Measurements from ENCODE around the gene ATP8B1. TPM values are rescaled to one million over a fixed set of nuclear protein-coding genes. Genes with fewer than 3 reads are reported as not detected.

Gene ATP8B1
- total and polyA plus RNA-seq, 8 donors: 14.4 to 189 (median 53.3) TPM

DNA sequence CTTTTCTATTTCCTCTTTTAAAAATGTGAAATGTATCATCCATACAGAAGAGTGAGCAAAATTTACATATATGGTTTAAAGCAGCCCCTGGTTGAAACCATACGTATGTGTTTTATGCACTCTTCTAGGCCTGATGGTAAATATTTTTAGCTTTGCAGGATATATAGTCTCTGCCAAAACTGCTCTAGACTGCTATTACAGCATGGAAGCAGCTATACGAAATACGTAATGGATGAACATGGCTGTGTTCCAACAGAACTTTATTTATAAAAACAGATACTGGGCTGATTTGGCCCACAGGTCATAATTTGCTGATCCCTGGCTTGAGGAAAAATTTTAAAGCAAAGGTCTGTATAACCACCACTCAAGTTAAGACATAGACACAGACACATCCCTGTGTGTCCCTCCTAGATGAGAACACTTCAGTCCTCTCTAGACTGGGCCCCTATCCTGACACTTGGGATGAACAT is 42.5 kb upstream of the ATP8B1 start:
- peaks cover 0 to 4% (median 0%) of the 10 kb centered on the region in 4 donors for H3K9me3 ChIP-seq
- TF ChIP-seq POLR2A (IDR thresholded peaks at IDR 0.05) (no peak), POLR2AphosphoS5 (IDR thresholded peaks at IDR 0.05) (no peak), CTCF (IDR thresholded peaks at IDR 0.05) (no peak), EP300 (IDR thresholded peaks at IDR 0.05) (no peak)
- no peaks in the 10 kb centered on the region for H3K36me3 ChIP-seq
- peaks cover 0 to 16% (median 5%) of the 10 kb centered on the region in 4 donors for H3K4me1 ChIP-seq
- DNase-seq: peak in 1 of 2 donors; percentile 41
- H3K27ac ChIP-seq: peak overlapping the region in 4 of 5 donors; percentile 60 to 70 (median 64)
- 39 to 60% (median 50%) methylated on average over 3 of the region's 3 CpGs for WGBS, 5 donors
- no peaks in the 10 kb centered on the region for H3K27me3 ChIP-seq
- intact Hi-C loops (cut with DNase I; ENCODE audit: low total_unique reads): no loop called here
- H3K4me3 ChIP-seq: no peak overlapping the region

DNA sequence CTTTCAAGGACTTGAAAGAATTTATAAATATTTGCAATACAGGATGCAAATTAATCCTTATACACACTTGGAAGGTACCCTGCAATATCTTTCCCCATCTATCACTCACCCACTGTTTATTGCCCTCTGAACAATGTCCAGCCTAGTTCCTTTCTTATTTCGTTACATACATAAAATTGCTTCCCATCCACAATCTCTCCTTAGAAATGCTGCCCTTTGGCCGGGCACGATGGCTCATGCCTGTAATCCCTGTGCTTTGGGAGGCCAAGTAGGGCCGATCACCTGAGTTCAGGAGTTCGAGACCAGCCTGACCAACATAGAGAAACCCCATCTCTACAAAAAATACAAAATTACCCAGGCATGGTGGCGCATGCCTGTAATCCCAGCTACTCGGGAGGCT is 41.2 kb upstream of the ATP8B1 start:
- WGBS, 5 donors: 84 to 94% (median 91%) methylated on average over 7 of the region's 7 CpGs
- TF ChIP-seq POLR2A (IDR thresholded peaks at IDR 0.05): no peak
- no peak for TF ChIP-seq EP300 (IDR thresholded peaks at IDR 0.05)
- no peak for TF ChIP-seq POLR2AphosphoS5 (IDR thresholded peaks at IDR 0.05)
- no peak for TF ChIP-seq CTCF (IDR thresholded peaks at IDR 0.05)
- H3K36me3 ChIP-seq: no peaks in the 10 kb centered on the region
- DNase-seq: no peak
- H3K9me3 ChIP-seq: no peaks in the 10 kb centered on the region
- intact Hi-C loops (cut with DNase I; ENCODE audit: low total_unique reads): no loop called here
- no peaks in the 10 kb centered on the region for H3K27me3 ChIP-seq
- H3K4me1 ChIP-seq: peaks cover 0 to 16% (median 5%) of the 10 kb centered on the region in 4 donors
- no peak overlapping the region for H3K4me3 ChIP-seq
- no peak overlapping the region for H3K27ac ChIP-seq

GRCh38 chr18:57843386-57843785 is 40.3 kb upstream of the ATP8B1 start:
- intact Hi-C loops (cut with DNase I; ENCODE audit: low total_unique reads): no loop called here
- no peak overlapping the region for H3K4me3 ChIP-seq
- H3K36me3 ChIP-seq: no peaks in the 10 kb centered on the region
- H3K9me3 ChIP-seq: no peaks in the 10 kb centered on the region
- H3K4me1 ChIP-seq: peaks cover 0 to 16% (median 5%) of the 10 kb centered on the region in 4 donors
- H3K27me3 ChIP-seq: no peaks in the 10 kb centered on the region
- WGBS, 5 donors: 77 to 86% (median 84%) methylated on average over 5 of the region's 5 CpGs
- H3K27ac ChIP-seq: no peak overlapping the region
- peak in 1 of 2 donors; percentile 26 for DNase-seq
- TF ChIP-seq EP300 (IDR thresholded peaks at IDR 0.05) (no peak), POLR2AphosphoS5 (IDR thresholded peaks at IDR 0.05) (no peak), POLR2A (IDR thresholded peaks at IDR 0.05) (no peak), CTCF (IDR thresholded peaks at IDR 0.05) (no peak)

DNA sequence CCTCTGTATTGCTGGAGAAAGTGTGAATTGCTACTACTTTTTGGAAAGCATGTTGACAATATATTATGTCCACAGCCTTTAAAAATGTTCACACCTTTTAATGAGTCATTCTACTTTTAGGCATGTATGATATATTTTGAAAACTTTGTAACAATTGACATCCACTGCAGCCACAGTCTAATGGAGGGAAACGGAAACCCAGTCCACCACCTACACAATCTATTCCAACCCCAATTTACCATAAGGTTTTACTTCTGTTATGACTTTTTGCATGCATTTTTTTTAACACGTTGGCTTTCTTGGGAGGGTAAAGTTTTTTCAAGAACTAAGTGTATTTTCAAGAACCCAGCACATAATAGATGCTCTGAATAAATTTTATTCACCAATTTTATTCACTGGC is 38.5 kb upstream of the ATP8B1 start:
- Histone ChIP-seq H3K9me3 (no peaks in the 10 kb centered on the region), H3K4me3 (no peak overlapping the region), H3K4me1 (peaks cover 0 to 13% (median 5%) of the 10 kb centered on the region in 4 donors), H3K27ac (no peak overlapping the region), H3K27me3 (no peaks in the 10 kb centered on the region), H3K36me3 (no peaks in the 10 kb centered on the region)
- WGBS, 5 donors: 74 to 84% (median 80%) methylated on average over 2 of the region's 2 CpGs
- no peak for DNase-seq
- TF ChIP-seq EP300 (IDR thresholded peaks at IDR 0.05) (no peak), POLR2A (IDR thresholded peaks at IDR 0.05) (no peak), CTCF (IDR thresholded peaks at IDR 0.05) (no peak), POLR2AphosphoS5 (IDR thresholded peaks at IDR 0.05) (no peak)
- intact Hi-C loops (cut with DNase I; ENCODE audit: low total_unique reads): no loop called here

Data from stomach (tissue), 9 donors.